ENCODE data around the gene ZC3H7A.

DNA sequence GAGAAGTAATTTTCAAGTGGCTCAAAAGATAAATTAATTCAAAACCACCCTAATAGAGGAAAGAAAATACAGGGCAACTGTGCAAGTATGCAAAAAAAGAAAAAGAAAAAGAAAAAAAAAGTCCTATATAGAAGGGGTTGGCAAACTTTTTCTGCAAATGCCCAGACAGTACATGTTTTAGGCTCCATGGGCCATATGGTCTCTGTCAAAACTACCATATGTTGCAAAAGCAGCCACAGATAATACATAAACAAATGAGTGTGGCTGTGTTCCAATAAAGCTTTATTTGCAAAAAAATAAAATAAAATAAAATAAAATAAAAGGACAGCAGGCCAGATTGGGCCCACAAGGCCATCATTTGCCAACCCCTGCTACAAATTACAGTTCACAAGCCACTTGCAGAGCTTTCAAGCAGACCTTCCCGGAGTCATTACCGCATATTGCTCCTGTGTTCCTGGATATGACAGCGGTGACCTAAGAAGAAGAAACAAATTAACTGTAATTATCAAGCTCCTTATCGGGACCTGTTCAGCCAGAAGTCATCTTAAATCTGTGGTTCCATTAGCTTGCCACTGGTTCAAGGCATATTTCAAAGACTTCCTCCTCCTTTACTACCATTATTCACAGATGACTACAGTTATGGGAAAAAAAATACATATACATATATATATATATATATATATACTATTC is 15.9 kb downstream of the ZC3H7A start:
- no peak for TF ChIP-seq POLR2AphosphoS5 (IDR thresholded peaks at IDR 0.05; ENCODE audit: low read depth, low read length)
- no peak for TF ChIP-seq POLR2A (IDR thresholded peaks at IDR 0.05; ENCODE audit: low read depth, low read length)
- TF ChIP-seq TAF1 (IDR thresholded peaks at IDR 0.05; ENCODE audit: borderline replicate concordance, low read depth, low read length), result no peak
